ENCODE measurements around the gene CARD9.
A peak's percentile ranks its signal among the peaks of the same experiment; 100 is the strongest.
"Not testable (repeated sequence)": the region's sequence is repeated elsewhere in the genome, so short reads cannot be mapped to it uniquely, and the experiment has no call there.

Gene CARD9
- long read RNA-seq, donor 1, result 0 reads
- long read RNA-seq, donor 2, result 0 reads
- long read RNA-seq, donor 3, result 0 reads
- long read RNA-seq, donor 4, result 0 reads
- long read RNA-seq, donor 5, partial matches to known transcripts, result 0 of 1 reads
- long read RNA-seq, donor 5, other reads (novel, unspliced or antisense), result 0 of 1 reads
- long read RNA-seq, donor 6, result 0 reads
- long read RNA-seq, donor 7, result 0 reads
- long read RNA-seq, donor 8, result 0 reads

- no peak for DNase-seq
These were observed at the start of gene CARD9 for GRCh38 chr9:136373300-136374182. CARD9 (minus strand) TSS chr9:136373669; CDS start chr9:136372078, 1,591 bp downstream.

- DNase-seq, result no peak
These were observed 49.4 kb upstream of the CARD9 start for GRCh38 chr9:136422876-136423275.

GRCh38 chr9:136421791-136422190, 48.3 kb upstream of the CARD9 start:
- no peak for DNase-seq

GRCh38 chr9:136419092-136419420, 45.6 kb upstream of the CARD9 start:
- DNase-seq, result no peak

- DNase-seq, result no peak
These were observed 45.0 kb upstream of the CARD9 start for GRCh38 chr9:136418182-136419091.

GRCh38 chr9:136416914-136417313, 43.4 kb upstream of the CARD9 start:
- no peak for DNase-seq

- DNase-seq, result no peak
These were observed 43.0 kb upstream of the CARD9 start for GRCh38 chr9:136416427-136416826.

GRCh38 chr9:136412962-136413361, 39.5 kb upstream of the CARD9 start:
- DNase-seq, result no peak

GRCh38 chr9:136411378-136411777, 37.9 kb upstream of the CARD9 start:
- no peak for DNase-seq

- DNase-seq, result peak; percentile 76
These were observed 37.2 kb upstream of the CARD9 start, which contains the start of the genes ENTR1 and PMPCA for GRCh38 chr9:136410500-136411287. ENTR1 (minus strand) TSS chr9:136410614; CDS start chr9:136410397, 217 bp downstream. PMPCA (plus strand) TSS chr9:136410658; CDS start chr9:136410669, 11 bp downstream.

- peak; percentile 65 for DNase-seq
These were observed 36.3 kb upstream of the CARD9 start for GRCh38 chr9:136409557-136410455.

GRCh38 chr9:136407911-136408310, 34.4 kb upstream of the CARD9 start:
- DNase-seq, result no peak

GRCh38 chr9:136407061-136407460, 33.6 kb upstream of the CARD9 start:
- not testable (repeated sequence) for DNase-seq

GRCh38 chr9:136405904-136406303, 32.4 kb upstream of the CARD9 start:
- DNase-seq, result not testable (repeated sequence)

- DNase-seq, result no peak
These were observed 32.0 kb upstream of the CARD9 start for GRCh38 chr9:136405481-136405880.

GRCh38 chr9:136404801-136405136, 31.3 kb upstream of the CARD9 start:
- DNase-seq, result no peak

- no peak for DNase-seq
These were observed 30.7 kb upstream of the CARD9 start for GRCh38 chr9:136403915-136404800.

- DNase-seq, result no peak
These were observed 30.1 kb upstream of the CARD9 start for GRCh38 chr9:136403538-136403914.

- DNase-seq, result no peak
These were observed 28.6 kb upstream of the CARD9 start for GRCh38 chr9:136402067-136402466.

Data from right kidney (tissue), 9 donors.